Ectodermal cell (in vitro differentiated cells): ENCODE measurements around the gene ZNF208.
"Not testable (repeated sequence)": the region's sequence is repeated elsewhere in the genome, so short reads cannot be mapped to it uniquely, and the experiment has no call there.

ENCODE experiments used
- H3K27ac ChIP-seq: 2 replicates; pipeline ENCODE4 v1.7.0; 2013; ENCODE audit warnings: mild to moderate bottlenecking, low read depth, low read length; ENCODE audit not compliant: insufficient read depth, poor library complexity, severe bottlenecking
- H3K27me3 ChIP-seq: 2 replicates; pipeline ENCODE4 v1.7.0; 2013; ENCODE audit warnings: mild to moderate bottlenecking, low read length; ENCODE audit not compliant: insufficient read depth, control insufficient read depth, poor library complexity, severe bottlenecking
- H3K36me3 ChIP-seq: one replicate; pipeline ENCODE4 v1.7.0; 2013; ENCODE audit warnings: low read length; ENCODE audit not compliant: control insufficient read depth, insufficient read depth
- H3K4me1 ChIP-seq: one replicate; pipeline ENCODE4 v1.7.0; 2013; ENCODE audit warnings: low read length; ENCODE audit not compliant: control insufficient read depth, insufficient read depth
- H3K4me3 ChIP-seq: 2 replicates; pipeline ENCODE4 v1.7.0; 2013; ENCODE audit warnings: low read depth, low read length, control low read depth; ENCODE audit not compliant: insufficient read depth
- H3K9me3 ChIP-seq: 2 replicates; pipeline ENCODE4 v1.7.0; 2013; ENCODE audit warnings: mild to moderate bottlenecking, low read length, moderate library complexity; ENCODE audit not compliant: control insufficient read depth
- WGBS, 2 experiments: methylation state at CpG; one replicate each; pipeline ENCODE4 v1.1.7; 2013; ENCODE audit warnings: missing lambda C conversion rate in 2 of 2; 5-methylcytosine and 5-hydroxymethylcytosine counted together

The ZNF208 gene

GRCh38 chr19:21890017-21890416 lies 120.7 kb downstream of the ZNF208 start:
- WGBS, 2 experiments = 34 to 44% methylated on average over 5 to 8 of the region's 9 CpGs
- peaks cover 10% of the 10 kb centered on the region for H3K9me3 ChIP-seq
- H3K27me3 ChIP-seq, H3K4me3 ChIP-seq, H3K4me1 ChIP-seq, H3K36me3 ChIP-seq, H3K27ac ChIP-seq: not testable (repeated sequence)

GRCh38 chr19:21885516-21885915 lies 125.2 kb downstream of the ZNF208 start:
- not testable (repeated sequence) for H3K9me3 ChIP-seq, H3K27ac ChIP-seq, H3K27me3 ChIP-seq, H3K4me1 ChIP-seq, H3K36me3 ChIP-seq, H3K4me3 ChIP-seq
- WGBS, 2 experiments = 0 to 56% methylated on average over 1 to 2 of the region's 2 CpGs

- not testable (repeated sequence) for H3K4me1 ChIP-seq, H3K27ac ChIP-seq, H3K9me3 ChIP-seq, H3K4me3 ChIP-seq, H3K36me3 ChIP-seq, H3K27me3 ChIP-seq
- WGBS, 2 experiments = 84 to 86% methylated on average over 8 of the region's 8 CpGs
These were observed 126.0 kb downstream of the ZNF208 start for GRCh38 chr19:21884786-21885185.

- Histone ChIP-seq H3K4me3 (no peak overlapping the region), H3K4me1 (no peaks in the 10 kb centered on the region), H3K9me3 (peaks cover 11% of the 10 kb centered on the region), H3K27ac (no peak overlapping the region), H3K36me3 (no peaks in the 10 kb centered on the region), H3K27me3 (no peaks in the 10 kb centered on the region)
- WGBS, 2 experiments = 86 to 90% methylated on average over 10 of the region's 10 CpGs
These were observed 127.2 kb downstream of the ZNF208 start for GRCh38 chr19:21883516-21883915.
